ENCODE results near the gene KLHL40. TPM values are rescaled to one million over a fixed set of nuclear protein-coding genes. Genes with fewer than 3 reads are reported as not detected.

KLHL40 gene
- total and polyA plus RNA-seq, 9 of the 15 experiments (the other 6 are each of a cell fraction or from before 2014, with no cell fraction given): not detected

DNA sequence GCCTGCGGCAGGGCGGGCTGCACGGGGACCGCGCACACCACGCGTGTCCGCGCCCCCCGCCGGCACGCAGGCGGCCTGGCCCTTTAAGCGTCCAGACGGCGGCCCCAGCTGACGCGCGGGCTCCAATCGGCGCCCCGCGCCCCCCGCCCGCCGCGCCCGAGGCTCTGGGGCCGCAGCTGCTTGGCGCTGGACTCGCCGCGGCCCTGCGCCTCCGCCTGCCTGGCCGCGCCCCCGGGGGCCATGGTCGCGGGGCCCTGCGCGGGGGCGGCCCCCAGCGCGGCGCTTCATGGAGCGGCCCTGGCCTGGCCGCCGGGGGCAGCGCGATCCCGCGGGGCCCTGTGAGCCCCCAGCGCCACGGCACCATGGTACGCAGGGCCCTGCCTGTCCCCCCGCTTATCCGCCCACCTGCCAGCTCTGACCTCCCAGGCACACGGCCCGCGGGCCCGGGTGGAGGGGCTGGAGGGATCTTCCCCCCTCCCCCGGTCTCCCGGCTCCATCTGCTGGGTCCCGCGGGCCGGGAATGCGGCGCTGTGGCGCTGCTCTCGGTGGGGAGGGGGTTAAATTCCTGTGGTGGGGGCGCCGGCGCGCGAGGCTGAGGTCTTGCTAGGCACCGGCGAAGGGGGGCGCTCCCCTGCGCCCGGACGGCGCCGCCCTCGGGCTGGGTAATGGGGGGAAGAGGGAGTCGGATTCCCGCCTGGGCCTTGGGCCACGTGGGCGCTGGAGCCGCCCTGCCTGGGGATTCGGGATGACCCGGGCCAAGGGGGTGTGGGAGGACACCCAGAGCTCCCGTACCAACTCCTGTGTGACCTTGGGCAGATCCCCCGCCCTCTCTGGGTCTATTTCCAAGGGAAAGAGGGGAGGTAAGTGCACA is 30.8 kb upstream of the KLHL40 start (continued):
- TF ChIP-seq ZNF133 (CRISPR knock-in tag; IDR thresholded peaks at IDR 0.05) (no peak), CBX1 (IDR thresholded peaks at IDR 0.05; ENCODE audit: low read depth) (no peak), ARNT (IDR thresholded peaks at IDR 0.05) (no peak), MTA2 (IDR thresholded peaks at IDR 0.05; ENCODE audit: low read depth) (no peak), HNRNPUL1 (IDR thresholded peaks at IDR 0.05; ENCODE audit: low read length) (no peak), ZNF23 (CRISPR knock-in tag; IDR thresholded peaks at IDR 0.05) (no peak), MCM3 (IDR thresholded peaks at IDR 0.05) (no peak), TEAD2 (tag; IDR thresholded peaks at IDR 0.05) (peak; percentile 89), RBFOX2 (IDR thresholded peaks at IDR 0.05; ENCODE audit: low read depth, low read length) (peak; percentile 64), CBFA2T2 (conservative IDR thresholded peaks at IDR 0.05) (no peak), ZBTB1 (CRISPR knock-in tag; IDR thresholded peaks at IDR 0.05; ENCODE audit: borderline replicate concordance, low read depth) (no peak), ZNF584 (CRISPR knock-in tag; IDR thresholded peaks at IDR 0.05; ENCODE audit: low read depth) (no peak), ZNF830 (CRISPR knock-in tag; IDR thresholded peaks at IDR 0.05) (no peak), WHSC1 (IDR thresholded peaks at IDR 0.05; ENCODE audit: low read length) (no peak), PTRF (tag; IDR thresholded peaks at IDR 0.05) (no peak), ZNF431 (CRISPR knock-in tag; IDR thresholded peaks at IDR 0.05) (no peak)
- TF ChIP-seq, protein P1, sequence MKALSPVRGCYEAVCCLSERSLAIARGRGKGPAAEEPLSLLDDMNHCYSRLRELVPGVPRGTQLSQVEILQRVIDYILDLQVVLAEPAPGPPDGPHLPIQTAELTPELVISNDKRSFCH (CRISPR knock-in tag; IDR thresholded peaks at IDR 0.05): no peak
- TF ChIP-seq, protein P1 (tag; IDR thresholded peaks at IDR 0.05): peak; percentile 35; the same call in 1 of the 2 replicates
- TF ChIP-seq, protein P2, sequence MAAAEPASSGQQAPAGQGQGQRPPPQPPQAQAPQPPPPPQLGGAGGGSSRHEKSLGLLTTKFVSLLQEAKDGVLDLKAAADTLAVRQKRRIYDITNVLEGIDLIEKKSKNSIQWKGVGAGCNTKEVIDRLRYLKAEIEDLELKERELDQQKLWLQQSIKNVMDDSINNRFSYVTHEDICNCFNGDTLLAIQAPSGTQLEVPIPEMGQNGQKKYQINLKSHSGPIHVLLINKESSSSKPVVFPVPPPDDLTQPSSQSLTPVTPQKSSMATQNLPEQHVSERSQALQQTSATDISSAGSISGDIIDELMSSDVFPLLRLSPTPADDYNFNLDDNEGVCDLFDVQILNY (CRISPR knock-in tag; IDR thresholded peaks at IDR 0.05): no peak
- TF ChIP-seq, protein P3, sequence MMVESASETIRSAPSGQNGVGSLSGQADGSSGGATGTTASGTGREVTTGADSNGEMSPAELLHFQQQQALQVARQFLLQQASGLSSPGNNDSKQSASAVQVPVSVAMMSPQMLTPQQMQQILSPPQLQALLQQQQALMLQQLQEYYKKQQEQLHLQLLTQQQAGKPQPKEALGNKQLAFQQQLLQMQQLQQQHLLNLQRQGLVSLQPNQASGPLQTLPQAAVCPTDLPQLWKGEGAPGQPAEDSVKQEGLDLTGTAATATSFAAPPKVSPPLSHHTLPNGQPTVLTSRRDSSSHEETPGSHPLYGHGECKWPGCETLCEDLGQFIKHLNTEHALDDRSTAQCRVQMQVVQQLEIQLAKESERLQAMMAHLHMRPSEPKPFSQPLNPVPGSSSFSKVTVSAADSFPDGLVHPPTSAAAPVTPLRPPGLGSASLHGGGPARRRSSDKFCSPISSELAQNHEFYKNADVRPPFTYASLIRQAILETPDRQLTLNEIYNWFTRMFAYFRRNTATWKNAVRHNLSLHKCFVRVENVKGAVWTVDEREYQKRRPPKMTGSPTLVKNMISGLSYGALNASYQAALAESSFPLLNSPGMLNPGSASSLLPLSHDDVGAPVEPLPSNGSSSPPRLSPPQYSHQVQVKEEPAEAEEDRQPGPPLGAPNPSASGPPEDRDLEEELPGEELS (CRISPR knock-in tag; IDR thresholded peaks at IDR 0.05; ENCODE audit: borderline replicate concordance): no peak
- TF ChIP-seq, protein P4, sequence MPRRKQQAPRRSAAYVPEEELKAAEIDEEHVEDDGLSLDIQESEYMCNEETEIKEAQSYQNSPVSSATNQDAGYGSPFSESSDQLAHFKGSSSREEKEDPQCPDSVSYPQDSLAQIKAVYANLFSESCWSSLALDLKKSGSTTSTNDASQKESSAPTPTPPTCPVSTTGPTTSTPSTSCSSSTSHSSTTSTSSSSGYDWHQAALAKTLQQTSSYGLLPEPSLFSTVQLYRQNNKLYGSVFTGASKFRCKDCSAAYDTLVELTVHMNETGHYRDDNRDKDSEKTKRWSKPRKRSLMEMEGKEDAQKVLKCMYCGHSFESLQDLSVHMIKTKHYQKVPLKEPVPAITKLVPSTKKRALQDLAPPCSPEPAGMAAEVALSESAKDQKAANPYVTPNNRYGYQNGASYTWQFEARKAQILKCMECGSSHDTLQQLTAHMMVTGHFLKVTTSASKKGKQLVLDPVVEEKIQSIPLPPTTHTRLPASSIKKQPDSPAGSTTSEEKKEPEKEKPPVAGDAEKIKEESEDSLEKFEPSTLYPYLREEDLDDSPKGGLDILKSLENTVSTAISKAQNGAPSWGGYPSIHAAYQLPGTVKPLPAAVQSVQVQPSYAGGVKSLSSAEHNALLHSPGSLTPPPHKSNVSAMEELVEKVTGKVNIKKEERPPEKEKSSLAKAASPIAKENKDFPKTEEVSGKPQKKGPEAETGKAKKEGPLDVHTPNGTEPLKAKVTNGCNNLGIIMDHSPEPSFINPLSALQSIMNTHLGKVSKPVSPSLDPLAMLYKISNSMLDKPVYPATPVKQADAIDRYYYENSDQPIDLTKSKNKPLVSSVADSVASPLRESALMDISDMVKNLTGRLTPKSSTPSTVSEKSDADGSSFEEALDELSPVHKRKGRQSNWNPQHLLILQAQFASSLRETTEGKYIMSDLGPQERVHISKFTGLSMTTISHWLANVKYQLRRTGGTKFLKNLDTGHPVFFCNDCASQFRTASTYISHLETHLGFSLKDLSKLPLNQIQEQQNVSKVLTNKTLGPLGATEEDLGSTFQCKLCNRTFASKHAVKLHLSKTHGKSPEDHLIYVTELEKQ (CRISPR knock-in tag; IDR thresholded peaks at IDR 0.05): no peak
